Kidney (tissue), 14 donors: Measurements from ENCODE around the gene DCTD. TPM values are rescaled to one million over a fixed set of nuclear protein-coding genes. Genes with fewer than 3 reads are reported as not detected.
A peak's percentile ranks its signal among the peaks of the same experiment; 100 is the strongest.

Experiments
- DNase-seq, 5 donors: peaks; one replicate each; pipeline ENCODE4 v3.0.0-alpha.2; 2013 to 2020
- FAIRE-seq: peaks from 2 replicates; lab custom pipeline; 2012; peaks lifted over from hg19 to GRCh38; lab: Jason Lieb, UNC
- H3K27ac ChIP-seq, 2 donors: one replicate each; pipeline ENCODE4 v1.7.0; 2013; ENCODE audit warnings: low read depth in 2 of 2, low read length in 2 of 2, inconsistent platforms in 1 of 2
- H3K27me3 ChIP-seq: one replicate; pipeline ENCODE4 v1.7.1; 2013; ENCODE audit warnings: low read length, inconsistent platforms; ENCODE audit not compliant: control insufficient read depth, insufficient read depth
- H3K36me3 ChIP-seq, 3 donors: one replicate each; pipeline versions ENCODE4 v1.7.0 to v1.7.1; 2013; ENCODE audit warnings: low read length in 3 of 3, control low read depth in 1 of 3, inconsistent platforms in 1 of 3; ENCODE audit not compliant: insufficient read depth in 3 of 3, control insufficient read depth in 2 of 3
- H3K4me1 ChIP-seq, 3 donors: one replicate each; pipeline versions ENCODE4 v1.7.0 to v1.7.1; 2013; ENCODE audit warnings: low read length in 3 of 3, inconsistent platforms in 1 of 3, low read depth in 1 of 3; ENCODE audit not compliant: control insufficient read depth in 2 of 3, insufficient read depth in 2 of 3
- H3K4me3 ChIP-seq, 3 donors: one replicate each; pipeline versions ENCODE4 v1.7.0 to v1.8.1; 2013; ENCODE audit warnings: low read length in 3 of 3, control low read depth in 1 of 3, inconsistent platforms in 1 of 3
- H3K9ac ChIP-seq, 3 donors: one replicate each; pipeline versions ENCODE4 v1.7.0 to v1.7.1; 2013; ENCODE audit warnings: low read length in 3 of 3, control low read depth in 1 of 3, inconsistent platforms in 1 of 3
- H3K9me3 ChIP-seq, 3 donors: one replicate each; pipeline versions ENCODE4 v1.7.0 to v1.7.1; 2013; ENCODE audit warnings: low read length in 3 of 3, control low read depth in 1 of 3, inconsistent platforms in 1 of 3; ENCODE audit not compliant: control insufficient read depth in 2 of 3, insufficient read depth in 1 of 3
- intact Hi-C: fragments of 100-400 bp; cut with DNase I; formaldehyde crosslinking; loops from one replicate; pipeline ENCODE4 v1.11.1; 2022
- polyA plus RNA-seq: library from polyadenylated mRNA; stranded (reverse); fragments of 350-450 nt; fragmentation: Illumina TruSeq; extraction: RNeasy Lipid Tissue Mini Kit (QIAGEN cat#74804); gene quantifications from one replicate; pipeline ENCODE4 v1.2.3, GENCODE V29; 2014; ENCODE audit warnings: low read depth, low replicate concordance; ENCODE audit not compliant: insufficient read depth
- total RNA-seq: library from RNA; stranded (reverse); fragmentation: NEBNext Ultra II Directional; extraction: Animal tissue kit (Norgen Biotek cat#: 25700); gene quantifications from one replicate; pipeline ENCODE4 v1.2.1, GENCODE V29; 2021
- TF ChIP-seq, protein P1 (sequence below): IDR thresholded peaks from 3 replicates; pipeline ENCODE4 v1.5.1; 2012; ENCODE audit warnings: mild to moderate bottlenecking, moderate library complexity, borderline replicate concordance; ENCODE audit not compliant: insufficient read depth; ENCODE audit errors: extremely low read depth
- donor health status: control.
- donor health status: control.
- donor health status: control.
- donor health status: control.
- donor health status: control.
- donor health status: DM: yes; HTN: yes; CAD: no.
- donor health status: Normal renal cell carcinoma (clear cell type).

The DCTD gene
- total and polyA plus RNA-seq, 2 donors from 2014 or later, result 54.9 to 99.6 TPM

DNA sequence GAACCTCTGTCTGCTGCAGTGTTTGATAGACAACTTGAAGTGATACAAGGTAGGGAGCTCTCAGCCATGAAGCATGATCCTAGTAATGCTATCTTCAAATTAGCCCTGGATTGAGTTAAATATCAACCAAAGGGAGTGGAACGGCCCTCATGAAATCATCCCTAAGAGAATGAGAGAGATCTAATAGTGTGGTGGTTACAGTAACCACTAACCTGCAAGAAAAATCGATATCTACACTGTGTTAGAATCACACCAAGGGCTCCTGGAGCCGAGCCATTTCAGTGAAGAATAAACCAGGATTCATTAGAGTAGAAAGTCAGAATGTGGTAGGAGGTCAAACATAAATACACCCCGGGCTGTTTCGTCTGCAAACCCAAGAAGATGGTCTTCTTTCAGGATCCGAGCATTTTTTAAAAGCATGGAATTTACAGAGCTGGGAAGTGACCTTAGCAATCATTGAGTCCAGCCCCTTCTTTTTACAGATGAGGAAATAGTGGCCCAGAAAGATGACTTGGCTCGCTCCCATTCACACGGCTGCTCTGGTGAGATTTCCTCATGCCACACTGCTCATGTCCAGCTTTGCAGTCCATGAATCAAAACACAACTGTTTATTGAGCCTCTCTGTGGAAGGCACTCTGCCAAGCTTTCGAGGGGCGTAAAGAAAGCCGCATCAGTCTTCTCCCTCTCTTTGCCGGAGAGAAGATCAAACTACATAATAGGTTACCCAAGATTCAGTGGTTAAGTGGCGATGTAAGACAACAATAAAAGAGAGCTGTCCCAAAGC, 5.5 kb upstream of the DCTD start:
- FAIRE-seq, result no peak
- TF ChIP-seq, protein P1, sequence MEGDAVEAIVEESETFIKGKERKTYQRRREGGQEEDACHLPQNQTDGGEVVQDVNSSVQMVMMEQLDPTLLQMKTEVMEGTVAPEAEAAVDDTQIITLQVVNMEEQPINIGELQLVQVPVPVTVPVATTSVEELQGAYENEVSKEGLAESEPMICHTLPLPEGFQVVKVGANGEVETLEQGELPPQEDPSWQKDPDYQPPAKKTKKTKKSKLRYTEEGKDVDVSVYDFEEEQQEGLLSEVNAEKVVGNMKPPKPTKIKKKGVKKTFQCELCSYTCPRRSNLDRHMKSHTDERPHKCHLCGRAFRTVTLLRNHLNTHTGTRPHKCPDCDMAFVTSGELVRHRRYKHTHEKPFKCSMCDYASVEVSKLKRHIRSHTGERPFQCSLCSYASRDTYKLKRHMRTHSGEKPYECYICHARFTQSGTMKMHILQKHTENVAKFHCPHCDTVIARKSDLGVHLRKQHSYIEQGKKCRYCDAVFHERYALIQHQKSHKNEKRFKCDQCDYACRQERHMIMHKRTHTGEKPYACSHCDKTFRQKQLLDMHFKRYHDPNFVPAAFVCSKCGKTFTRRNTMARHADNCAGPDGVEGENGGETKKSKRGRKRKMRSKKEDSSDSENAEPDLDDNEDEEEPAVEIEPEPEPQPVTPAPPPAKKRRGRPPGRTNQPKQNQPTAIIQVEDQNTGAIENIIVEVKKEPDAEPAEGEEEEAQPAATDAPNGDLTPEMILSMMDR, result no peak
- intact Hi-C loops, result no loop called here
- Histone ChIP-seq H3K4me1 (peaks cover 0 to 4% (median 0%) of the 10 kb centered on the region in 3 donors), H3K9me3 (no peaks in the 10 kb centered on the region), H3K4me3 (no peak overlapping the region), H3K9ac (no peak overlapping the region), H3K27me3 (no peaks in the 10 kb centered on the region), H3K27ac (no peak overlapping the region), H3K36me3 (no peaks in the 10 kb centered on the region)
- peak in 1 of 5 donors; percentile 39 for DNase-seq

DNA sequence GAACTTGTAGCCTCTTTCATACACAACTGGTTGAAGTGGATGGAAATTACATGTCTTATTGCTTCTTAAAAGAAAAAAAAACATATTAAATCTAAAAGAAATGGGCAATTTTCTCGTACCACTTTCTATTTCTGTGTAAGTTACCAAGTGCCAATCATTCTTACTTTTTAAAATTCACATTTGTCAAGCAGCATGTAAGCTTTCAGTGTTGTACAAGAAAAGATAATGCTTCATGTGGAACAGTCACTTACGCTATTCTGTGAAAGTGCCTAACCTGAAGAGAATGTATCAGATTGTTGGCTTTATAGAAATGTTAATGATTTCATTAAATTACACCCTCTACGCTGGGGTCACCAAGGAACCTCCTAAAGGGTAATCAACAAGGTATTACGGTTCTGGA, 4.4 kb upstream of the DCTD start:
- intact Hi-C loops, result no loop called here
- no peaks in the 10 kb centered on the region for H3K27me3 ChIP-seq
- no peak for FAIRE-seq

DNA sequence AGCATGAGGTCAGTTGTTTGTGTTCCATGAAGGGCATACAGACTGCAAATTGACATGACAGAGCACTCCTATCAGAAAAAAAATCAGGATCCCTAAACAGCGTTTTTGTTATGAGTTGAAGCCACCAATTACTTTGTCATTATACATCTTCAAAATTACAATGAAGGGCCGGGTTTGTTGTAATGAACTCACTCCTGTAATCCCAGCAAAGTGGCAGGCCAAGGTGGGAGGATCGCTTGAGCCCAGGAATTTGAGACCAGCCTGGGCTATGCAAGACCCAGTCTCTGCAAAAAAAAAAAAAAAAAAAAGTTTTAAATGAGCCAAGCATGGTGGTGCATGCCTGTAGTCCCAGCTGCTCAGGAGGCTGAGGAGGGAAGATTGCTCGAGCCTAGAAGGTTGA, 3.5 kb upstream of the DCTD start:
- Histone ChIP-seq H3K4me3 (no peak overlapping the region), H3K4me1 (peaks cover 0 to 7% (median 0%) of the 10 kb centered on the region in 3 donors), H3K9ac (no peak overlapping the region), H3K27ac (no peak overlapping the region), H3K27me3 (no peaks in the 10 kb centered on the region), H3K9me3 (no peaks in the 10 kb centered on the region), H3K36me3 (no peaks in the 10 kb centered on the region)
- peak in 1 of 5 donors; percentile 32 for DNase-seq
- TF ChIP-seq, protein P1, result no peak
- no peak for FAIRE-seq
- intact Hi-C loops, result no loop called here

More for the DNA sequence above, 4.4 kb upstream of the DCTD start:
- H3K27ac ChIP-seq, result no peak overlapping the region
- no peaks in the 10 kb centered on the region for H3K36me3 ChIP-seq
- H3K9me3 ChIP-seq, result no peaks in the 10 kb centered on the region
- H3K4me1 ChIP-seq, result peaks cover 0 to 4% (median 0%) of the 10 kb centered on the region in 3 donors
- no peak overlapping the region for H3K9ac ChIP-seq
- DNase-seq, result no peak
- no peak overlapping the region for H3K4me3 ChIP-seq
- TF ChIP-seq, protein P1, result no peak
